Prostate gland (tissue), 2 donors: ENCODE measurements around the gene ZMIZ1. TPM values are rescaled to one million over a fixed set of nuclear protein-coding genes. Genes with fewer than 3 reads are reported as not detected.
"Not testable (repeated sequence)": the region's sequence is repeated elsewhere in the genome, so short reads cannot be mapped to it uniquely, and the experiment has no call there.

Experiments
- DNase-seq: peaks from one replicate; pipeline ENCODE4 v3.0.0-alpha.2; 2019; ENCODE audit warnings: low spot score
- H3K27ac ChIP-seq, 2 donors: fragments of 200-600 bp; sonication (generic); 2 replicates each; pipeline ENCODE4 v1.5.1; 2017 to 2019
- H3K27me3 ChIP-seq: fragments of 200-600 bp; sonication (generic); replicated peaks from 2 replicates; pipeline ENCODE4 v1.5.1; 2019; ENCODE audit not compliant: insufficient read depth
- H3K36me3 ChIP-seq, 2 donors: fragments of 200-600 bp; sonication (generic); 1 replicate in 1 of 2; 2 replicates in 1 of 2; pipeline versions ENCODE4 v1.5.1 to v1.8.1; 2017 to 2019
- H3K4me1 ChIP-seq: fragments of 200-600 bp; sonication (generic); replicated peaks from 2 replicates; pipeline ENCODE4 v1.5.1; 2019
- H3K4me3 ChIP-seq, 2 donors: fragments of 200-600 bp; sonication (generic); 2 replicates each; pipeline ENCODE4 v1.5.1; 2017 to 2019
- H3K9me3 ChIP-seq: fragments of 200-600 bp; sonication (generic); 2 replicates; pipeline ENCODE4 v1.5.1; 2017
- POLR2A ChIP-seq: fragments of 450-650 bp; IDR thresholded peaks from one replicate; pipeline ENCODE4 v1.6.1; 2016; ENCODE audit warnings: antibody characterized with exemption, mild to moderate bottlenecking
- POLR2AphosphoS5 ChIP-seq: sonication (generic); formaldehyde crosslinking; IDR thresholded peaks from one replicate; pipeline ENCODE4 v1.6.1; 2017; ENCODE audit warnings: antibody characterized with exemption
- WGBS: methylation state at CpG from one replicate; pipeline ENCODE4 v1.1.5; 2018; 5-methylcytosine and 5-hydroxymethylcytosine counted together
- intact Hi-C: fragments of 100-400 bp; cut with DNase I; formaldehyde crosslinking; loops from one replicate; pipeline ENCODE4 v1.14.2; 2022
- total RNA-seq, 2 donors: library from RNA; depleted of rRNA; stranded (reverse); fragments of >200 nt; gene quantifications; one replicate each; pipeline ENCODE4 v1.1.0, GENCODE V29; 2016
- TF ChIP-seq, protein P1 (sequence below), 4 experiments: fragments of 200-600 bp in 2 of 4; fragments of 450-650 bp in 2 of 4; sonication (generic) in 2 of 4; IDR thresholded peaks; 1 replicate in 3 of 4; 2 replicates in 1 of 4; pipeline ENCODE4 v1.5.1; 2016 to 2019; ENCODE audit warnings: antibody characterized with exemption in 4 of 4, mild to moderate bottlenecking in 2 of 4, moderate library complexity in 2 of 4

ZMIZ1 gene
- total RNA-seq, 2 donors from 2014 or later = 69.6 to 78.5 TPM

- intact Hi-C loops = no loop called here
- DNase-seq = no peak
- Histone ChIP-seq H3K36me3 (no peaks in the 10 kb centered on the region), H3K9me3 (no peaks in the 10 kb centered on the region), H3K27ac (no peak overlapping the region), H3K27me3 (no peaks in the 10 kb centered on the region), H3K4me1 (no peaks in the 10 kb centered on the region), H3K4me3 (no peak overlapping the region)
- no peak for TF ChIP-seq POLR2AphosphoS5
- TF ChIP-seq, protein P1, sequence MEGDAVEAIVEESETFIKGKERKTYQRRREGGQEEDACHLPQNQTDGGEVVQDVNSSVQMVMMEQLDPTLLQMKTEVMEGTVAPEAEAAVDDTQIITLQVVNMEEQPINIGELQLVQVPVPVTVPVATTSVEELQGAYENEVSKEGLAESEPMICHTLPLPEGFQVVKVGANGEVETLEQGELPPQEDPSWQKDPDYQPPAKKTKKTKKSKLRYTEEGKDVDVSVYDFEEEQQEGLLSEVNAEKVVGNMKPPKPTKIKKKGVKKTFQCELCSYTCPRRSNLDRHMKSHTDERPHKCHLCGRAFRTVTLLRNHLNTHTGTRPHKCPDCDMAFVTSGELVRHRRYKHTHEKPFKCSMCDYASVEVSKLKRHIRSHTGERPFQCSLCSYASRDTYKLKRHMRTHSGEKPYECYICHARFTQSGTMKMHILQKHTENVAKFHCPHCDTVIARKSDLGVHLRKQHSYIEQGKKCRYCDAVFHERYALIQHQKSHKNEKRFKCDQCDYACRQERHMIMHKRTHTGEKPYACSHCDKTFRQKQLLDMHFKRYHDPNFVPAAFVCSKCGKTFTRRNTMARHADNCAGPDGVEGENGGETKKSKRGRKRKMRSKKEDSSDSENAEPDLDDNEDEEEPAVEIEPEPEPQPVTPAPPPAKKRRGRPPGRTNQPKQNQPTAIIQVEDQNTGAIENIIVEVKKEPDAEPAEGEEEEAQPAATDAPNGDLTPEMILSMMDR (IDR thresholded peaks at IDR 0.05) = no peak
- no peak for TF ChIP-seq POLR2A
- 57% methylated on average over 1 of the region's 1 CpG for WGBS
Observed at GRCh38 chr10:79030705-79031104, 38.1 kb upstream of the ZMIZ1 start.

- Histone ChIP-seq H3K4me1 (no peaks in the 10 kb centered on the region), H3K4me3 (no peak overlapping the region), H3K27ac (no peak overlapping the region), H3K36me3 (no peaks in the 10 kb centered on the region), H3K9me3 (no peaks in the 10 kb centered on the region), H3K27me3 (no peaks in the 10 kb centered on the region)
- DNase-seq = no peak
- no peak for TF ChIP-seq POLR2AphosphoS5
- TF ChIP-seq POLR2A = no peak
- TF ChIP-seq, protein P1 (IDR thresholded peaks at IDR 0.05) = no peak
- 94% methylated on average over 5 of the region's 5 CpGs for WGBS
- intact Hi-C loops = no loop called here
Observed at GRCh38 chr10:79031723-79032122, 37.0 kb upstream of the ZMIZ1 start.

DNA sequence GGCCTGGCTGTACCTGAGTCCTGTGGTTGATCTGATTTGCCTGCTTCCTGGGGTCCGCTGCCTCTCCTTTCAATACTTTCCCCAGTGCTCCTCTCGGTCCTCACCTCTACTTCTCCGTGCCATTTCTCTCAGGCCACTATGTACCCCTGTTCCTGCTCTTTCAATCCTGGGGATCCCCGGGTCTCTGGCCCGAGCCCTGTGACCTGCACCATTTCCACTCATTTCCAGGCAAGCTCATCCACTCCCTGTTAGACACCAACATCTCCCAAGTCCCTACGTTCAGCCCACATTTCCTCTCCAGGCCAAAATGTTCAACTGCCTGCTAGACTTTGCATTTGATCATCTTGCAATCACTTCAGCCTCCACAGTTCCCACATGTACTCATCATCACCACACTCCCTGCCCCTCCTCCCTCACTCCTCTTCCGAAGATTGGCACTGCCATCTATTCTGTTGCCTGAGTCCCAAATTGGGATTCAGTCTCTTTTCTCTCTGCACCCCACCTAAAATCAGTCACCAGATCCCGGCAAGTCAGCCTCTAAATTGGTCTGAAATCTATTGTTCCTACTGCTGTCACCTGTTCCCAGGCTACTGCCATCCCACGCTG lies 34.4 kb upstream of the ZMIZ1 start:
- no peaks in the 10 kb centered on the region for H3K4me1 ChIP-seq

DNA sequence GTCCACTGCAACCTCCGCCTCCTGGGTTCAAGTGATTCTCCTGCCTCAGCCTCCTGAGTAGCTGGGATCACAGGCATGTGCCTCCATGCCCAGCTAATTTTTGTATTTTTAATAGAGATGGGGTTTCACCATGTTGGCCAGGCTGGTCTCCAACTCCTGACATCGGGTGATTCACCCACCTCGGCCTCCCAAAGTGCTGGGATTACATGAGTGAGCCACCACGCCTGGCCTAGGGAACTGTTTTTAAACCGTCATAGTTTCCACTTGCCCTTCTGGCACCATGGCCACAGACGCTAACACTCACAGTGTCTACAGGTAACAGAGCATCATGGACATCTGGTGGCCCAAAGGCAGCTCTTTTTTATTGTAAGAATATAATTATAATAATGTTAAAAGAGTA lies 32.4 kb upstream of the ZMIZ1 start:
- WGBS = 85% methylated on average over 6 of the region's 6 CpGs
- DNase-seq, H3K36me3 ChIP-seq, H3K27me3 ChIP-seq, H3K9me3 ChIP-seq, H3K4me1 ChIP-seq, intact Hi-C loops, H3K4me3 ChIP-seq, H3K27ac ChIP-seq: not testable (repeated sequence)

More for the DNA sequence above, 34.4 kb upstream of the ZMIZ1 start:
- 92% methylated on average over 9 of the region's 9 CpGs for WGBS
- intact Hi-C loops = no loop called here
- Histone ChIP-seq H3K9me3 (no peaks in the 10 kb centered on the region), H3K4me3 (no peak overlapping the region), H3K27ac (no peak overlapping the region), H3K36me3 (no peaks in the 10 kb centered on the region), H3K27me3 (no peaks in the 10 kb centered on the region)
- TF ChIP-seq, protein P1 (IDR thresholded peaks at IDR 0.05) = no peak
- TF ChIP-seq POLR2AphosphoS5 (no peak), POLR2A (no peak)
- DNase-seq = no peak

GRCh38 chr10:79038104-79038840 lies 30.5 kb upstream of the ZMIZ1 start:
- intact Hi-C loops = no loop called here
- Histone ChIP-seq H3K27ac (no peak overlapping the region), H3K4me3 (no peak overlapping the region), H3K27me3 (no peaks in the 10 kb centered on the region), H3K9me3 (no peaks in the 10 kb centered on the region), H3K36me3 (no peaks in the 10 kb centered on the region), H3K4me1 (no peaks in the 10 kb centered on the region)
- WGBS = 88% methylated on average over 1 of the region's 1 CpG
- no peak for TF ChIP-seq POLR2A
- DNase-seq = no peak

- TF ChIP-seq POLR2A (no peak), POLR2AphosphoS5 (no peak)
- TF ChIP-seq, protein P1 (IDR thresholded peaks at IDR 0.05) = no peak
- Histone ChIP-seq H3K27me3 (no peaks in the 10 kb centered on the region), H3K4me3 (no peak overlapping the region), H3K9me3 (no peaks in the 10 kb centered on the region), H3K36me3 (no peaks in the 10 kb centered on the region), H3K27ac (no peak overlapping the region), H3K4me1 (no peaks in the 10 kb centered on the region)
- 80% methylated on average over 5 of the region's 5 CpGs for WGBS
- intact Hi-C loops = no loop called here
- no peak for DNase-seq
Observed at GRCh38 chr10:79038841-79039201, 29.9 kb upstream of the ZMIZ1 start.
